Adipocyte (in vitro differentiated cells): Measurements from ENCODE around the gene ASPM.
A peak's percentile ranks its signal among the peaks of the same experiment; 100 is the strongest.

ENCODE experiments used
- DNase-seq: peaks from one replicate; pipeline ENCODE4 v3.0.0-alpha.2; 2015; ENCODE audit warnings: low read depth
- H3K27me3 ChIP-seq: replicated peaks from 2 replicates; pipeline ENCODE4 v1.7.0; 2013; ENCODE audit warnings: mild to moderate bottlenecking, low read length, moderate library complexity; ENCODE audit not compliant: control insufficient read depth, insufficient read depth
- H3K36me3 ChIP-seq: 2 replicates; pipeline ENCODE4 v1.7.0; 2013; ENCODE audit warnings: low read length, mild to moderate bottlenecking, moderate library complexity; ENCODE audit not compliant: control insufficient read depth, insufficient read depth, severe bottlenecking
- H3K4me1 ChIP-seq: 2 replicates; pipeline ENCODE4 v1.7.0; 2013; ENCODE audit warnings: mild to moderate bottlenecking, low read length, moderate library complexity; ENCODE audit not compliant: control insufficient read depth, insufficient read depth
- H3K4me3 ChIP-seq: 2 replicates; pipeline ENCODE4 v1.7.0; 2013; ENCODE audit warnings: mild to moderate bottlenecking, low read length, moderate library complexity
- H3K9ac ChIP-seq: 2 replicates; pipeline ENCODE4 v1.7.0; 2013; ENCODE audit warnings: mild to moderate bottlenecking, low read length, moderate library complexity
- H3K9me3 ChIP-seq: 2 replicates; pipeline ENCODE4 v1.7.0; 2013; ENCODE audit warnings: mild to moderate bottlenecking, low read length, moderate library complexity; ENCODE audit not compliant: control insufficient read depth

ASPM gene

GRCh38 chr1:197146101-197147095 is at the start of gene ASPM:
TSS of gene ASPM (minus strand) at chr1:197146669. CDS start at chr1:197146437, 232 bp downstream.
- Histone ChIP-seq H3K4me1 (peaks cover 7% of the 10 kb centered on the region), H3K9me3 (no peaks in the 10 kb centered on the region), H3K36me3 (no peaks in the 10 kb centered on the region), H3K9ac (peak within 1 kb of the TSS; percentile 77), H3K27me3 (no peaks in the 10 kb centered on the region), H3K4me3 (peak within 1 kb of the TSS; percentile 97)
- DNase-seq = peak; percentile 99

GRCh38 chr1:197195100-197195499 is 48.6 kb upstream of the ASPM start:
- peak overlapping the region; percentile 22 for H3K4me3 ChIP-seq
- H3K36me3 ChIP-seq = peaks cover 11% of the 10 kb centered on the region
- peak overlapping the region; percentile 9 for H3K9ac ChIP-seq
- peaks cover 48% of the 10 kb centered on the region for H3K4me1 ChIP-seq
- no peaks in the 10 kb centered on the region for H3K27me3 ChIP-seq
- no peaks in the 10 kb centered on the region for H3K9me3 ChIP-seq
- DNase-seq = peak; percentile 42

- H3K36me3 ChIP-seq = peaks cover 70% of the 10 kb centered on the region
- DNase-seq = peak; percentile 59
- H3K9ac ChIP-seq = no peak overlapping the region
- no peaks in the 10 kb centered on the region for H3K9me3 ChIP-seq
- peaks cover 3% of the 10 kb centered on the region for H3K4me1 ChIP-seq
- H3K4me3 ChIP-seq = no peak overlapping the region
- H3K27me3 ChIP-seq = no peaks in the 10 kb centered on the region
Measured at GRCh38 chr1:197184190-197184589, 37.7 kb upstream of the ASPM start.

GRCh38 chr1:197183195-197183748 is 36.8 kb upstream of the ASPM start:
- Histone ChIP-seq H3K36me3 (peaks cover 60% of the 10 kb centered on the region), H3K9me3 (no peaks in the 10 kb centered on the region), H3K9ac (no peak overlapping the region), H3K4me1 (peaks cover 12% of the 10 kb centered on the region), H3K27me3 (no peaks in the 10 kb centered on the region), H3K4me3 (no peak overlapping the region)
- no peak for DNase-seq

GRCh38 chr1:197182716-197183115 is 36.2 kb upstream of the ASPM start:
- Histone ChIP-seq H3K9me3 (no peaks in the 10 kb centered on the region), H3K4me3 (no peak overlapping the region), H3K36me3 (peaks cover 55% of the 10 kb centered on the region)

GRCh38 chr1:197181982-197182381 is 35.5 kb upstream of the ASPM start:
- no peak overlapping the region for H3K4me3 ChIP-seq

More at GRCh38 chr1:197182716-197183115, 36.2 kb upstream of the ASPM start:
- peaks cover 13% of the 10 kb centered on the region for H3K4me1 ChIP-seq
- no peak overlapping the region for H3K9ac ChIP-seq
- H3K27me3 ChIP-seq = no peaks in the 10 kb centered on the region
- no peak for DNase-seq

GRCh38 chr1:197180252-197180878 is 33.9 kb upstream of the ASPM start:
- DNase-seq = peak; percentile 83

More at GRCh38 chr1:197181982-197182381, 35.5 kb upstream of the ASPM start:
- H3K9ac ChIP-seq = no peak overlapping the region
- DNase-seq = no peak
- H3K9me3 ChIP-seq = no peaks in the 10 kb centered on the region
- peaks cover 47% of the 10 kb centered on the region for H3K36me3 ChIP-seq
- no peaks in the 10 kb centered on the region for H3K27me3 ChIP-seq
- H3K4me1 ChIP-seq = peaks cover 13% of the 10 kb centered on the region

GRCh38 chr1:197178998-197179397 is 32.5 kb upstream of the ASPM start:
- Histone ChIP-seq H3K9ac (peak overlapping the region; percentile 37), H3K36me3 (peaks cover 42% of the 10 kb centered on the region), H3K9me3 (no peaks in the 10 kb centered on the region), H3K27me3 (no peaks in the 10 kb centered on the region), H3K4me1 (peaks cover 27% of the 10 kb centered on the region), H3K4me3 (no peak overlapping the region)
- peak; percentile 84 for DNase-seq

More at GRCh38 chr1:197180252-197180878, 33.9 kb upstream of the ASPM start:
- Histone ChIP-seq H3K4me3 (no peak overlapping the region), H3K9ac (no peak overlapping the region), H3K36me3 (peaks cover 44% of the 10 kb centered on the region), H3K4me1 (peaks cover 16% of the 10 kb centered on the region), H3K27me3 (no peaks in the 10 kb centered on the region), H3K9me3 (no peaks in the 10 kb centered on the region)

- no peaks in the 10 kb centered on the region for H3K9me3 ChIP-seq
- no peak for DNase-seq
- no peak overlapping the region for H3K9ac ChIP-seq
- no peaks in the 10 kb centered on the region for H3K27me3 ChIP-seq
- peaks cover 30% of the 10 kb centered on the region for H3K36me3 ChIP-seq
- H3K4me3 ChIP-seq = no peak overlapping the region
- H3K4me1 ChIP-seq = peaks cover 53% of the 10 kb centered on the region
Measured at GRCh38 chr1:197174818-197175217, 28.3 kb upstream of the ASPM start.

GRCh38 chr1:197173571-197174507 is 27.4 kb upstream of the ASPM start:
- DNase-seq = peak; percentile 54
- no peaks in the 10 kb centered on the region for H3K9me3 ChIP-seq
- peaks cover 46% of the 10 kb centered on the region for H3K4me1 ChIP-seq
- H3K9ac ChIP-seq = peak overlapping the region; percentile 7
- peaks cover 37% of the 10 kb centered on the region for H3K36me3 ChIP-seq
- no peaks in the 10 kb centered on the region for H3K27me3 ChIP-seq
- H3K4me3 ChIP-seq = peak overlapping the region; percentile 24
